RWPE2 (cell line): ENCODE data around the gene OBSCN.

Experiments
- ATAC-seq: fragments of 200-7000 bp; cut with Tn5 transposase; 3 replicates; pipeline ENCODE4 v1.9.1; 2021; ENCODE audit warnings: low read depth
- DNase-seq: peaks from one replicate; pipeline ENCODE4 v3.0.0-alpha.2; 2020; ENCODE audit warnings: low spot score
- H3K27ac ChIP-seq: fragments of 450-650 bp; 2 replicates; pipeline ENCODE4 v1.5.1; 2017; ENCODE audit warnings: mild to moderate bottlenecking; ENCODE audit not compliant: poor library complexity, severe bottlenecking
- H3K27me3 ChIP-seq: fragments of 250-450 bp; sonication (Bioruptor Pico); 2 replicates; pipeline ENCODE4 v1.5.1; 2021; ENCODE audit warnings: mild to moderate bottlenecking, moderate library complexity; ENCODE audit not compliant: insufficient read depth, poor library complexity, severe bottlenecking
- H3K36me3 ChIP-seq: fragments of 250-450 bp; sonication (Bioruptor Pico); 2 replicates; pipeline ENCODE4 v1.5.1; 2020; ENCODE audit warnings: low read depth, mild to moderate bottlenecking, moderate library complexity
- H3K4me1 ChIP-seq: fragments of 250-450 bp; sonication (Bioruptor Pico); 2 replicates; pipeline ENCODE4 v1.5.1; 2021; ENCODE audit warnings: mild to moderate bottlenecking, moderate library complexity; ENCODE audit not compliant: insufficient read depth, poor library complexity, severe bottlenecking
- H3K4me3 ChIP-seq: fragments of 250-450 bp; sonication (Bioruptor Pico); 2 replicates; pipeline ENCODE4 v1.5.1; 2021; ENCODE audit warnings: mild to moderate bottlenecking, moderate library complexity; ENCODE audit not compliant: severe bottlenecking
- H3K9me3 ChIP-seq: fragments of 250-450 bp; sonication (Bioruptor Pico); 2 replicates; pipeline ENCODE4 v1.5.1; 2021; ENCODE audit warnings: mild to moderate bottlenecking, moderate library complexity; ENCODE audit not compliant: severe bottlenecking
- TF ChIP-seq, protein P1 (sequence below): fragments of 450-650 bp; IDR thresholded peaks from one replicate; pipeline ENCODE4 v1.5.1; 2017; ENCODE audit warnings: mild to moderate bottlenecking, moderate library complexity; ENCODE audit not compliant: poor library complexity, severe bottlenecking

The OBSCN gene

DNA sequence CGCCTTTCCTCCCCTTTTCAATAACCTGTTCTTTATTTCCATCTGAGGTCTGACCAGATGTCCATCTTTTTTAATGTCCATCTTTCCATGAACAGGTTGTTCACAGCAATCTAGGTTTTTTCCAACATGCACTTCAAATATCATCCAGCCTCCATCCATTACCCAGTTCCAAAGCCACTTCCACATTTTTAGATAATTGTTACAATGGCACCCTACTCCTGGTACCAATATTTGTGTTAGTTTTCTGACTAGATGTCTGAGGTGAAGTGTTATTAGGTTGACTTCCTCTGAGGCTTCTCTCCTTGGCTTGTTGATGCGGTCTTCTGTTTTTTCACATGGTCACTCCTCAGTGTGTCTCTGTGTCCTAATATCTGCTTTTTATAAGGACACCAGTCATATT, 89.4 kb downstream of the OBSCN start:
- TF ChIP-seq, protein P1, sequence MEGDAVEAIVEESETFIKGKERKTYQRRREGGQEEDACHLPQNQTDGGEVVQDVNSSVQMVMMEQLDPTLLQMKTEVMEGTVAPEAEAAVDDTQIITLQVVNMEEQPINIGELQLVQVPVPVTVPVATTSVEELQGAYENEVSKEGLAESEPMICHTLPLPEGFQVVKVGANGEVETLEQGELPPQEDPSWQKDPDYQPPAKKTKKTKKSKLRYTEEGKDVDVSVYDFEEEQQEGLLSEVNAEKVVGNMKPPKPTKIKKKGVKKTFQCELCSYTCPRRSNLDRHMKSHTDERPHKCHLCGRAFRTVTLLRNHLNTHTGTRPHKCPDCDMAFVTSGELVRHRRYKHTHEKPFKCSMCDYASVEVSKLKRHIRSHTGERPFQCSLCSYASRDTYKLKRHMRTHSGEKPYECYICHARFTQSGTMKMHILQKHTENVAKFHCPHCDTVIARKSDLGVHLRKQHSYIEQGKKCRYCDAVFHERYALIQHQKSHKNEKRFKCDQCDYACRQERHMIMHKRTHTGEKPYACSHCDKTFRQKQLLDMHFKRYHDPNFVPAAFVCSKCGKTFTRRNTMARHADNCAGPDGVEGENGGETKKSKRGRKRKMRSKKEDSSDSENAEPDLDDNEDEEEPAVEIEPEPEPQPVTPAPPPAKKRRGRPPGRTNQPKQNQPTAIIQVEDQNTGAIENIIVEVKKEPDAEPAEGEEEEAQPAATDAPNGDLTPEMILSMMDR, result no peak
- Histone ChIP-seq H3K27ac (no peak overlapping the region), H3K4me3 (no peak overlapping the region), H3K27me3 (no peaks in the 10 kb centered on the region), H3K9me3 (no peaks in the 10 kb centered on the region), H3K36me3 (no peaks in the 10 kb centered on the region), H3K4me1 (no peaks in the 10 kb centered on the region)
- ATAC-seq, result no peak
- DNase-seq, result no peak

DNA sequence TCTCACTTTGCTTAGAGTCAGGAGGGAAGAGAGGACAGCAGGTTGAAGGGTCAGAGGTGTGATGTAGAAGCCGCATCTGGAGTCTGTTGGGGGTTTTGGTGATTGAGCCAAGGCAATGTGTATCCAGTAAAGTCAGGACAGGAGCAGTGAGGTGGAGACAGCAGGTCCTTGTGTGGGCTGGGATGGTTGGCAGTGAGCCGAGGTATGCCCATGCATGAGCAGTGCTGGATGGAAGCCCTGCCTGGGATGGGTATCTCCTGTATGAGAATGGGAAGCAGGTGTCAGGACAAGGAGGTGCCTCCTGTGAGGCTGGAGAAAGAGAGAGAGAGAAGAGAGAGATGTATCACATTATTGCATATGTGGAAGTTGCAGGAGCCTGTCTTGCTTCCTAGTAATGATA, 90.0 kb downstream of the OBSCN start:
- DNase-seq (no peak), ATAC-seq (no peak)
- Histone ChIP-seq H3K36me3 (no peaks in the 10 kb centered on the region), H3K4me1 (no peaks in the 10 kb centered on the region), H3K27ac (no peak overlapping the region), H3K9me3 (no peaks in the 10 kb centered on the region), H3K4me3 (no peak overlapping the region), H3K27me3 (no peaks in the 10 kb centered on the region)
- TF ChIP-seq, protein P1, result no peak

DNA sequence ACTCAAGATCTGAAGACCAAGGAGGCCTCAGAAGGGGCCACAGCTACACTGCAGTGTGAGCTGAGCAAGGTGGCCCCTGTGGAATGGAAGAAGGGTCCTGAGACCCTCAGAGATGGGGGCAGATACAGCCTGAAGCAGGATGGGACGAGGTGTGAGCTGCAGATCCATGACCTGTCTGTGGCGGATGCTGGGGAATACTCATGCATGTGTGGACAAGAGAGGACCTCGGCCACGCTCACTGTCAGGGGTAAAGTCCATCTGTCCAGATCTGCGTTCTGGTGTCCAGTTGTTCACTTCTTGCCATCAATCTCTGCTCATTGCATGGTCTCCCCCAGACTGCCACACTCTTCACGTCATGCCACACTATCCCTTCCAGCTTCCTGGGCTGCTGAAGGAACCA, 90.6 kb downstream of the OBSCN start:
- no peak for ATAC-seq
- Histone ChIP-seq H3K4me1 (no peaks in the 10 kb centered on the region), H3K27ac (no peak overlapping the region), H3K4me3 (no peak overlapping the region), H3K9me3 (no peaks in the 10 kb centered on the region), H3K27me3 (no peaks in the 10 kb centered on the region), H3K36me3 (no peaks in the 10 kb centered on the region)
- TF ChIP-seq, protein P1, result no peak
- DNase-seq, result no peak

DNA sequence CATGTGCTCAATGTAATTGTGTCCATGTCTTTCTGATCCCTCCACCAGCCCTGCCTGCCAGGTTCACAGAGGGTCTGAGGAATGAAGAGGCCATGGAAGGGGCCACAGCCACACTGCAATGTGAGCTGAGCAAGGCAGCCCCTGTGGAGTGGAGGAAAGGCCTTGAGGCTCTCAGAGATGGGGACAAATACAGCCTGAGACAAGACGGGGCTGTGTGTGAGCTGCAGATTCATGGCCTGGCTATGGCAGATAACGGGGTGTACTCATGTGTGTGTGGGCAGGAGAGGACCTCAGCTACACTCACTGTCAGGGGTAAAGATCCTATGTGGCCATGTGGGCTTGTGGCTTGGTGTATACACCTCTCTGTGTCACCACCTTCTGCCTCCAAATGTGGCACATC, 91.4 kb downstream of the OBSCN start:
- Histone ChIP-seq H3K9me3 (no peaks in the 10 kb centered on the region), H3K27me3 (no peaks in the 10 kb centered on the region), H3K4me1 (no peaks in the 10 kb centered on the region), H3K4me3 (no peak overlapping the region), H3K27ac (no peak overlapping the region), H3K36me3 (no peaks in the 10 kb centered on the region)
- TF ChIP-seq, protein P1, result no peak
- ATAC-seq, result no peak
- DNase-seq, result no peak

DNA sequence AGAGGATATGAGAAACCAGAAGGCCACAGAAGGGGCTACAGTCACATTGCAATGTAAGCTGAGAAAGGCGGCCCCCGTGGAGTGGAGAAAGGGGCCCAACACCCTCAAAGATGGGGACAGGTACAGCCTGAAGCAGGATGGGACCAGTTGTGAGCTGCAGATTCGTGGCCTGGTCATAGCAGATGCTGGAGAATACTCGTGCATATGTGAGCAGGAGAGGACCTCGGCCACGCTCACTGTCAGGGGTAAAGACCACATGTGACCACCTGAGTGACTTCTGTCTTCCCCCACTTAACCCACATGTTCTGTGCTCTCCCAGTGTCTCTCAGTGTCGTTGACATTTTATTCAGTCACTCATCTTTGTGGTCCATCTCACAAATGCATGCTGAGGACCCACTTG, 92.1 kb downstream of the OBSCN start:
- H3K36me3 ChIP-seq, result no peaks in the 10 kb centered on the region
- ATAC-seq (no peak), DNase-seq (peak; percentile 9)
- no peak overlapping the region for H3K4me3 ChIP-seq
- no peaks in the 10 kb centered on the region for H3K4me1 ChIP-seq
- no peaks in the 10 kb centered on the region for H3K27me3 ChIP-seq
- H3K9me3 ChIP-seq, result no peaks in the 10 kb centered on the region
- no peak overlapping the region for H3K27ac ChIP-seq
- TF ChIP-seq, protein P1, result no peak
